Airway epithelial cell (primary cell): Measurements from ENCODE around the gene CD1B. TPM values are rescaled to one million over a fixed set of nuclear protein-coding genes. Genes with fewer than 3 reads are reported as not detected.

Experiments
- total RNA-seq: library from RNA; depleted of rRNA; stranded (reverse); fragments of >200 nt; gene quantifications from 2 replicates; pipeline ENCODE4 v1.2.3, GENCODE V29; 2015

The CD1B gene
- not detected in 2 replicates for total RNA-seq

DNA sequence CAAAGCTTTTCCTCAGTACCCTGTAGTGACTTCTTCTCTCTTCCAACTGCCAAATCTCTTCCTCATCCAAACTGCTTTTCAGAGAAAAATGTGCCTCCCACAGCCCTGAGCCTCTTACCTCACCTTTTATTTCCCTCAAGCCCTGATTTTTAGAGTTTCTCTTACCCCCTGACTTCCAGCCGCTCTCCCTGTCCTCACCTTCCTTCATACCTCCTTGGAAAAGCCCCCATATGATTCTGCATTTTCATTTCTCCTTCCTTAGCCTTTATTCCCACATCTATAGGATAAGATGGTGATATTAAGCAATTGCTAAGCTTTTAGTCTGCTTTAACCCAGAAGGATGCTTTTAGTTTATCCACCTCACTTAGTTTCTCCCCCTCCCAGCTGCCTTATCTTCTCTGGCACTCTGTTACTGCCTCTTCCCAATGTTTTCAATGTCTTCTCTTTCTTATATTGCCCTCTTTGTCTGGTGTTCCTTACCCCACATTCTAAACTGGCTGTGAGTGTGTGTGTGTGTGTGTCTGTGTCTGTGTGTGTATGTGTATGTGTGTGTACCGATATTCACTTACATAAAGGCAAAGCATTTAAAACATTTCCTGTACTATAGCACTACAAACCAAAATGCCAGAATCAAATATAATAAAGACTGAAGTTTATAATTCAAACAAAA lies at the start of gene CD1B:
TSS of gene CD1B (minus strand) at position 51 of the 670 bp plus-strand sequence. CDS start 108 bp downstream, outside the sequence.

DNA sequence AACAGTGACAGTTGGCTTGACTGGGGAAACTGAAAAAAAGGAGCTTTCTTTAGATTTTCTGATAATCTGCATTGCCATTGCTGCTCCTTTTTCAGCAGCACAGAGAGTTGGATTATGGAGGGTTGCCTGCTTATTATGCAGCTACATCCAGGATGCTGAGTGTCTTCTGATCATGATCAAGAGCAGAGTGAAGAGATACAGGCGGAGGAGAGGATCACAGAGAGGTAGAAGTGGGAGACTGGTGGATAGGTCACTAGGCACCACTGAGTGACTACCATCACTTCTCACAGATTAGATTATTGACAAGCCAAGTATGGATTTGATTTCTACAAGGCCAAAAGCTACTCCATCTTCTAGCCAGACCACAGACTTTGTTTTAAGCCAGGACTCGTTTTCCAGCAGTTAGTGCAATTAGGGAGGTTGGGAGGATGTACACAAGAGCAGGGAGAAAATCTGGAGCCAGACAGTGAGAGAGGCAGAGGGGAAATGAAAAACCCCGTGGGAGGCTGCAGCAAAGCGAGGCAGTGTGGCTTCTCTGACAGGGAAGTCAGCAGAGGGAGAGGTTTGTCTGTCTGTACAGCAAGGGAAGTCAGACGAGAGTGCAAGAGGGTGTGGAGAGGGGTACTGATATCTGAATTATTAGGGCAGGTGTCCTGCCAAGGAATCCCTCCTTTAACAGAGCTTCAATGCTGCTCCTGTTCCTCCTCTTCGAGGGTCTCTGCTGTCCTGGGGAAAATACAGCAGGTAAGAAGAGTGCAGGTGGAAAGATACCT lies 22.2 kb upstream of the CD1B start, which contains the start of gene CD1E:
TSS of gene CD1E (plus strand) at position 592 of the 773 bp plus-strand sequence. CDS start at position 687, 95 bp downstream.

DNA sequence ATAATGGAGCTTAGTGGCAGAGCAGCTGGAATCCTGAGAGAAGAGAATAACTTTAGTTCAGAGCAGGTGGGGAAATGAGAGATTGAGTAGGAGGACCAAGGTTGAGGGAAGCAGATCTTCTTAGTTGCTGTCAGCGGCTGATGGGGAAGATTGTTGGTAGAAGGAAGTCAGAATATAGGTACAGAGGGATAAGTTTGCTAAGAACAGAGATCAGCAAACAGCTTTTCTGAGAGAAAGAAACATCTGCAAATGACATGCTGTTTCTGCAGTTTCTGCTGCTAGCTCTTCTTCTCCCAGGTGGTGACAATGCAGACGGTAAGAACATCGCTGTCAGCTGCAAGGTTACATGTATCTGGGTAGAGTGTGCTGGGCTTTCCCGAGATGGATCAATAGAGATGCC lies 41.5 kb downstream of the CD1B start, which contains the start of gene CD1C:
TSS of gene CD1C (plus strand) at position 113 of the 400 bp plus-strand sequence. CDS start at position 255, 142 bp downstream.

Other genes with a start within 250 kb of the CD1B start
- 2.0 and 3.4 TPM in 2 replicates for gene CD1D, start 150.6 kb downstream of the CD1B start, total RNA-seq
- gene CD1A, start 77.1 kb downstream of the CD1B start, total RNA-seq: not detected in 2 replicates
- gene CD1C, start 41.6 kb downstream of the CD1B start, total RNA-seq: not detected in 2 replicates
- not detected in 2 replicates for gene CD1E, start 22.4 kb upstream of the CD1B start, total RNA-seq
- not detected in 2 replicates for gene OR10T2, start 67.9 kb upstream of the CD1B start, total RNA-seq
- gene OR10K2, start 94.7 kb upstream of the CD1B start, total RNA-seq: not detected in 2 replicates
- not detected in 2 replicates for gene OR10K1, start 130.3 kb upstream of the CD1B start, total RNA-seq
- not detected in 2 replicates for gene OR10R2, start 140.7 kb upstream of the CD1B start, total RNA-seq
- not detected in 2 replicates for gene OR6Y1, start 222.9 kb upstream of the CD1B start, total RNA-seq
- gene OR6P1, start 239.0 kb upstream of the CD1B start, total RNA-seq: not detected in 2 replicates
- gene OR10X1, start 248.4 kb upstream of the CD1B start, total RNA-seq: not detected in 2 replicates